ENCODE measurements around the gene OR2V1. TPM values are rescaled to one million over a fixed set of nuclear protein-coding genes. Genes with fewer than 3 reads are reported as not detected.
"Not testable (repeated sequence)": the region's sequence is repeated elsewhere in the genome, so short reads cannot be mapped to it uniquely, and the experiment has no call there.

The OR2V1 gene
- total RNA-seq, 1 donor from 2014 or later: not detected

GRCh38 chr5:181133610-181134231 lies 2.8 kb upstream of the OR2V1 start:
- no peak for DNase-seq
- Histone ChIP-seq H3K36me3 (no peaks in the 10 kb centered on the region), H3K4me1 (no peaks in the 10 kb centered on the region), H3K27ac (no peak overlapping the region), H3K27me3 (peaks cover 10% of the 10 kb centered on the region), H3K4me3 (no peak overlapping the region), H3K9me3 (no peaks in the 10 kb centered on the region)
- intact Hi-C loops (cut with DNase I): no loop called here
- no peak for TF ChIP-seq CTCF (IDR thresholded peaks at IDR 0.05)
- no peak for ATAC-seq

- Histone ChIP-seq H3K36me3 (no peaks in the 10 kb centered on the region), H3K27ac (no peak overlapping the region), H3K27me3 (peaks cover 16% of the 10 kb centered on the region), H3K4me1 (no peaks in the 10 kb centered on the region), H3K4me3 (no peak overlapping the region), H3K9me3 (no peaks in the 10 kb centered on the region)
- intact Hi-C loops (cut with DNase I): no loop called here
- DNase-seq (no peak), ATAC-seq (no peak)
- no peak for TF ChIP-seq CTCF (IDR thresholded peaks at IDR 0.05)
Measured at GRCh38 chr5:181133083-181133482, 2.1 kb upstream of the OR2V1 start.

- no peaks in the 10 kb centered on the region for H3K4me1 ChIP-seq
- TF ChIP-seq CTCF (IDR thresholded peaks at IDR 0.05): no peak
- H3K27me3 ChIP-seq: peaks cover 16% of the 10 kb centered on the region
- DNase-seq (no peak), ATAC-seq (no peak)
- no peak overlapping the region for H3K4me3 ChIP-seq
- no peaks in the 10 kb centered on the region for H3K9me3 ChIP-seq
- no peaks in the 10 kb centered on the region for H3K36me3 ChIP-seq
- no peak overlapping the region for H3K27ac ChIP-seq
- intact Hi-C loops (cut with DNase I): no loop called here
Measured at GRCh38 chr5:181131514-181131913, 545 bp upstream of the OR2V1 start.

- intact Hi-C loops (cut with DNase I); H3K4me1 ChIP-seq; H3K27ac ChIP-seq; H3K9me3 ChIP-seq; H3K4me3 ChIP-seq; DNase-seq; H3K36me3 ChIP-seq: not testable (repeated sequence)
- peak; percentile 4 for ATAC-seq
- peaks cover 21% of the 10 kb centered on the region for H3K27me3 ChIP-seq
Measured at GRCh38 chr5:181130081-181130480, 888 bp downstream of the OR2V1 start.

GRCh38 chr5:181129601-181130000 lies 1.4 kb downstream of the OR2V1 start:
- ATAC-seq (no peak), DNase-seq (no peak)
- H3K4me1 ChIP-seq: no peaks in the 10 kb centered on the region
- no peak overlapping the region for H3K4me3 ChIP-seq
- H3K27me3 ChIP-seq: peaks cover 24% of the 10 kb centered on the region
- TF ChIP-seq CTCF (IDR thresholded peaks at IDR 0.05): no peak
- intact Hi-C loops (cut with DNase I): no loop called here
- H3K9me3 ChIP-seq: no peaks in the 10 kb centered on the region
- no peaks in the 10 kb centered on the region for H3K36me3 ChIP-seq
- no peak overlapping the region for H3K27ac ChIP-seq

- intact Hi-C loops (cut with DNase I): no loop called here
- Histone ChIP-seq H3K36me3 (no peaks in the 10 kb centered on the region), H3K4me1 (no peaks in the 10 kb centered on the region), H3K27ac (no peak overlapping the region), H3K4me3 (no peak overlapping the region), H3K27me3 (peaks cover 24% of the 10 kb centered on the region), H3K9me3 (no peaks in the 10 kb centered on the region)
- ATAC-seq (no peak), DNase-seq (no peak)
- no peak for TF ChIP-seq CTCF (IDR thresholded peaks at IDR 0.05)
Measured at GRCh38 chr5:181127907-181128626, 2.9 kb downstream of the OR2V1 start.
